HFF-Myc (cell line): ENCODE data around the gene NECAB3.

Source experiments
- DNase-seq: peaks from one replicate; pipeline ENCODE4 v3.0.0-alpha.2; 2011; ENCODE audit warnings: low read depth; ENCODE audit errors: extremely low read depth
- H3K4me3 ChIP-seq: replicated peaks from 2 replicates; pipeline ENCODE4 v1.5.1; 2011; ENCODE audit warnings: low read depth, mild to moderate bottlenecking, control low read depth, low read length
- TF ChIP-seq, protein P1 (sequence below): IDR thresholded peaks from 2 replicates; pipeline ENCODE4 v1.5.1; 2012; ENCODE audit warnings: mild to moderate bottlenecking, low read depth, low read length, control low read depth; ENCODE audit errors: missing control alignments

The NECAB3 gene

GRCh38 chr20:33630507-33630906 lies 43.7 kb downstream of the NECAB3 start:
- TF ChIP-seq, protein P1, sequence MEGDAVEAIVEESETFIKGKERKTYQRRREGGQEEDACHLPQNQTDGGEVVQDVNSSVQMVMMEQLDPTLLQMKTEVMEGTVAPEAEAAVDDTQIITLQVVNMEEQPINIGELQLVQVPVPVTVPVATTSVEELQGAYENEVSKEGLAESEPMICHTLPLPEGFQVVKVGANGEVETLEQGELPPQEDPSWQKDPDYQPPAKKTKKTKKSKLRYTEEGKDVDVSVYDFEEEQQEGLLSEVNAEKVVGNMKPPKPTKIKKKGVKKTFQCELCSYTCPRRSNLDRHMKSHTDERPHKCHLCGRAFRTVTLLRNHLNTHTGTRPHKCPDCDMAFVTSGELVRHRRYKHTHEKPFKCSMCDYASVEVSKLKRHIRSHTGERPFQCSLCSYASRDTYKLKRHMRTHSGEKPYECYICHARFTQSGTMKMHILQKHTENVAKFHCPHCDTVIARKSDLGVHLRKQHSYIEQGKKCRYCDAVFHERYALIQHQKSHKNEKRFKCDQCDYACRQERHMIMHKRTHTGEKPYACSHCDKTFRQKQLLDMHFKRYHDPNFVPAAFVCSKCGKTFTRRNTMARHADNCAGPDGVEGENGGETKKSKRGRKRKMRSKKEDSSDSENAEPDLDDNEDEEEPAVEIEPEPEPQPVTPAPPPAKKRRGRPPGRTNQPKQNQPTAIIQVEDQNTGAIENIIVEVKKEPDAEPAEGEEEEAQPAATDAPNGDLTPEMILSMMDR, result no peak
- H3K4me3 ChIP-seq, result no peak overlapping the region
- DNase-seq, result no peak

DNA sequence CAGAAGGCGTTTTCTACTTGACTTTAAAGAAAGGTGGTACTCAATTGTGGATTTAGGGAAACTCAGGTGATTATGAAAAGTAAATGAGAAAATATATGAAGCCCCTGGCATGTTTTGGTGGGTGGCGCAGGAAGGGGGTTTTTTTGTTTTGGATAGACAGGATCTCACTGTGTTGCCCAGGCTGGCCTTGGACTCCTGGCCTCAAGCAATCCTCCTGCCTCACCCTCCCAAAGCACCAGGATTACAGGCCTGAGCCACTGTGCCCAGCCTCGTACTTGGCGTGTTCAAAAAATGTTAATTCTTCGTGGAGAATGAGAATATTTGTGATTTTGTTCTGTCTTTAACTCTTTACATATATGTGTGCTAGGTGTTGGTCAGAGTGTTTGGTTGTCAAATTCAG lies 44.2 kb downstream of the NECAB3 start:
- no peak overlapping the region for H3K4me3 ChIP-seq
- TF ChIP-seq, protein P1, result no peak
- DNase-seq, result no peak

GRCh38 chr20:33629533-33629932 lies 44.7 kb downstream of the NECAB3 start:
- TF ChIP-seq, protein P1, result no peak
- no peak for DNase-seq
- H3K4me3 ChIP-seq, result no peak overlapping the region

- TF ChIP-seq, protein P1, result no peak
- H3K4me3 ChIP-seq, result no peak overlapping the region
- no peak for DNase-seq
Observed at GRCh38 chr20:33627577-33628216, 46.5 kb downstream of the NECAB3 start.

DNA sequence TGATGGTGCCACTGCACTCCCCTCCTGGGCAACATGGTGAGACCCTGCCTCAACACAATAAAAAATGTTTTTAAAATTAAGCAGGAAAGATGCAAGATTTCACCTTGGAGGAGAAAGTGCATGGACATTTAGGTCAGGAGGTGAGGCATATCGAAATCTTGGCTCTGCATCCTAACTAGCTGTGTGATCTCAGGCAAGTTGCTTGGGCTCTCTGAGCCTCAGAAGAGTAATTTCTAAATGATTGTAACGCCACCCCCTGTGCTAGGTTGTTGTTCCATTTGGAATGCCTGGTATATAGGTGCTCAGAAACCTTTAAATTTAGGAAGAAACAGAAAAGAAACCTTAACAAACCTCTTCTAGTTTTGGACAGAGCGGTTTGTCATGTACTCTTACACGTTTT lies 48.0 kb downstream of the NECAB3 start:
- TF ChIP-seq, protein P1, result no peak
- DNase-seq, result no peak

DNA sequence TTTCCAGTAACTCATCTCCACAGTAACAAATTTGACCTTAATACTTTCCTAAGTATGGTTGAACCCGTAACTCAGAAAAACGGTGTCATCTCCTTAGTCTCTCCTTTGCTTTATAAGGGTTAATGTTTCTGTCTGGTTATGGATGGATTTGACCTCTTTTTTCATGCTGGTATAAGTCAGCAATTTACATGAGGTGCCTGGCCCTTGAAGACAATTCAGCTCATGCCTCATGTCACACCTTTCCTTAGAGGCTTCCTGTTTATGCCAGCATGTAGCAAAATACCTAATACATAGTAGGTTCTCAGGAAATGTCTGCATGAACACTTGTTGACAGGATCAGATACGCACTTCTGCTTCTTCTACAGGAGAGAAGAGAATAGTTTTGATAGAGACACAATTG lies 49.8 kb downstream of the NECAB3 start:
- TF ChIP-seq, protein P1, result no peak
- DNase-seq, result no peak
- H3K4me3 ChIP-seq, result no peak overlapping the region

More for the DNA sequence above, 48.0 kb downstream of the NECAB3 start:
- H3K4me3 ChIP-seq, result no peak overlapping the region
